Mesothelial cell of epicardium (in vitro differentiated cells): Measurements from ENCODE around the gene GTSF1L. TPM values are rescaled to one million over a fixed set of nuclear protein-coding genes. Genes with fewer than 3 reads are reported as not detected.

Source experiments
- DNase-seq, 2 experiments: peaks; one replicate each; pipeline ENCODE4 v3.0.0; 2021; ENCODE audit warnings: low spot score in 2 of 2; ENCODE audit not compliant: unreplicated experiment in 2 of 2
- H3K27ac Mint-ChIP-seq: 2 replicates; pipeline ENCODE4 v1.8.0; 2021; ENCODE audit warnings: mixed read lengths
- H3K27me3 Mint-ChIP-seq: 2 replicates; pipeline ENCODE4 v1.8.0; 2021; ENCODE audit warnings: low read depth, mixed read lengths
- H3K36me3 Mint-ChIP-seq: 2 replicates; pipeline ENCODE4 v1.8.0; 2021; ENCODE audit warnings: mixed read lengths
- H3K4me1 Mint-ChIP-seq: 2 replicates; pipeline ENCODE4 v1.8.0; 2021; ENCODE audit warnings: mixed read lengths
- H3K4me3 Mint-ChIP-seq: 2 replicates; pipeline ENCODE4 v1.8.0; 2021; ENCODE audit warnings: mild to moderate bottlenecking, moderate library complexity, mixed read lengths
- H3K9me3 Mint-ChIP-seq: 2 replicates; pipeline ENCODE4 v1.8.0; 2021; ENCODE audit warnings: mixed read lengths
- total RNA-seq: library from RNA; stranded (reverse); gene quantifications from 3 replicates; pipeline ENCODE4 v1.2.1, GENCODE V29; 2021
- TF ChIP-seq, protein P1 (sequence below): fragments of 200-600 bp; sonication (generic); IDR thresholded peaks from one replicate; pipeline ENCODE4 v1.5.0; 2021; ENCODE audit warnings: antibody characterized with exemption; ENCODE audit not compliant: unreplicated experiment

Gene GTSF1L
- total RNA-seq, 1 donor from 2014 or later: not detected

DNA sequence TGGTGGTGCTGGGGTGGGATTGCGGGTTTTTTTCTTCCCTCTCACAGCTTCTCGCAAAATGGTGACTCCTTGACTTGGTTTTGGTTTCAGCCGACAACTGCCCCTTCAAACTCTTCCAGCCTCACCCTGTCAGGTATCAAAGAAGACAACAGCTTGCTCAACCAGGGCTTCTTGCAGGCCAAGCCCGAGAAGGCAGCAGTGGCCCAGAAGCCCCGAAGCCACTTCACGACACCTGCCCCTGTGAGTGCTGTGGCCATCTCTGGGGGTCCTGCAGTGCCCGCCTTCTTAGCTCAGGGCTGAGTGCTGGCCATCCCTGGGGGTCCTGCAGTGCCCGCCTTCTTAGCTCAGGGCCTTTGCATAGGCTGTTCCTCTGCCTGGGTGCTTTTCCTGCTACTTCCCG lies 11.8 kb downstream of the GTSF1L start:
- no peak overlapping the region for H3K4me3 Mint-ChIP-seq
- no peak overlapping the region for H3K27ac Mint-ChIP-seq
- H3K36me3 Mint-ChIP-seq: peaks cover 3% of the 10 kb centered on the region
- no peaks in the 10 kb centered on the region for H3K4me1 Mint-ChIP-seq
- peaks cover 2% of the 10 kb centered on the region for H3K27me3 Mint-ChIP-seq
- no peak for DNase-seq
- no peaks in the 10 kb centered on the region for H3K9me3 Mint-ChIP-seq
- TF ChIP-seq, protein P1, sequence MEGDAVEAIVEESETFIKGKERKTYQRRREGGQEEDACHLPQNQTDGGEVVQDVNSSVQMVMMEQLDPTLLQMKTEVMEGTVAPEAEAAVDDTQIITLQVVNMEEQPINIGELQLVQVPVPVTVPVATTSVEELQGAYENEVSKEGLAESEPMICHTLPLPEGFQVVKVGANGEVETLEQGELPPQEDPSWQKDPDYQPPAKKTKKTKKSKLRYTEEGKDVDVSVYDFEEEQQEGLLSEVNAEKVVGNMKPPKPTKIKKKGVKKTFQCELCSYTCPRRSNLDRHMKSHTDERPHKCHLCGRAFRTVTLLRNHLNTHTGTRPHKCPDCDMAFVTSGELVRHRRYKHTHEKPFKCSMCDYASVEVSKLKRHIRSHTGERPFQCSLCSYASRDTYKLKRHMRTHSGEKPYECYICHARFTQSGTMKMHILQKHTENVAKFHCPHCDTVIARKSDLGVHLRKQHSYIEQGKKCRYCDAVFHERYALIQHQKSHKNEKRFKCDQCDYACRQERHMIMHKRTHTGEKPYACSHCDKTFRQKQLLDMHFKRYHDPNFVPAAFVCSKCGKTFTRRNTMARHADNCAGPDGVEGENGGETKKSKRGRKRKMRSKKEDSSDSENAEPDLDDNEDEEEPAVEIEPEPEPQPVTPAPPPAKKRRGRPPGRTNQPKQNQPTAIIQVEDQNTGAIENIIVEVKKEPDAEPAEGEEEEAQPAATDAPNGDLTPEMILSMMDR: no peak

DNA sequence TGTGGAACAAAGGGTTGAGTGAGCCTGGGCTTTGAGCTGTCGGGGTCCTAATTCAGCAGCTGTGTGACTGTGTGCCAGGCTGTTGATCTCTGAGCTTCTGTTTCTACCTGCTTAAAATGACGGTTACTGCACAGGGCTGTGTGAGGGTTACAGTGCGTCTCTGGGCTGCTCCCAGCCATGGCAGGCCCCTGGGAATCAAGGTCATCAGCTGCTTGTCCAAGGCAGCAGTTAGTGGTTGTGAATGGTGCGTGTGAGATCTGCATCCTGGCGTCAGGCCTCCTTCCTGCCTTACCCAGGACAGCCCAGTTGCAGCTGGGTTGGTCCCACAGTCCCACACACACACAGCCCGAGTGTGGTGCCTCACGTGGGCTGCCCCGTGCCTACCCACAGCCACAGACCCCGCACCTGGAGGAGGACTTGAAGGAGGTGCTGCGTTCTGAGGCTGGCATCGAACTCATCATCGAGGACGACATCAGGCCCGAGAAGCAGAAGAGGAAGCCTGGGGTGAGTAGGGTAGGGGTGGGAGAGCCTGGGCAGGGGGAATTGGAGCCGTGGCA lies 15.6 kb downstream of the GTSF1L start:
- H3K9me3 Mint-ChIP-seq: no peaks in the 10 kb centered on the region
- TF ChIP-seq, protein P1: no peak
- H3K4me3 Mint-ChIP-seq: no peak overlapping the region
- no peaks in the 10 kb centered on the region for H3K27me3 Mint-ChIP-seq
- H3K4me1 Mint-ChIP-seq: no peaks in the 10 kb centered on the region
- no peak for DNase-seq
- H3K36me3 Mint-ChIP-seq: peaks cover 1% of the 10 kb centered on the region
- no peak overlapping the region for H3K27ac Mint-ChIP-seq

DNA sequence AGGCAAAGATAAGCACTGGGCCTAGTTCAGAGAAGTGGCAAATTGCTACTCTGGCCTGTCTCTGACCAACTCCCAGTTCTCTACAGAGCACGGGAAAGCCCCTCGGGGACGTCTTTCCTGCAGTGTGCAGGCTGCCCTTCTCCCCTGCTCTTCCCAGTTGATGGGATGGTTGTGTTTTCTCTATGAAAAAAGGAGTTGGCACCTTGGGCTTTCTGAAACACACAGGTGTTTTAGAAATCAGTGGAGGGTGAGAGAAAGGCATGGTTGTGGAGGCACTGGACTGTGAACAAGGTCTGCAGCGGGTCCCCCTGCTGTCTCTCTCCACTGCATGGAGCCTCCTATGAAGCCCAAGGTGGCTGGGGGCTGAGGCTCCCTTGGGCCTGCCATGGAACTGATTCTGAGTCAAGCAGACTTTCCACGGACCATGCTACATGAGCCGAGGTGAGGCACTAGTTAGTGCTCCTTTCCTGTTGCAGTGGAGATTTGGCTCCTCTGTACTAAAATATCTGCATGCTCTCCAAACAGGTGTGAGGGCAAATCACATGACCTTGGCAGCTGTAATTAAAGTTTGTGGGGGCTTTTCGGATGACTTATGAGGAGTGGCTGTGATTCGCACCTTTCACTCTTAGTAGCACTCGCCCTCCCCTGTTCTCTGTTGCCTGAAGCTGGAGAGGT lies 16.3 kb downstream of the GTSF1L start:
- Mint-ChIP-seq H3K4me1 (no peaks in the 10 kb centered on the region), H3K4me3 (no peak overlapping the region), H3K27me3 (no peaks in the 10 kb centered on the region), H3K36me3 (peaks cover 5% of the 10 kb centered on the region), H3K9me3 (no peaks in the 10 kb centered on the region), H3K27ac (no peak overlapping the region)
- TF ChIP-seq, protein P1: no peak
- DNase-seq: no peak

DNA sequence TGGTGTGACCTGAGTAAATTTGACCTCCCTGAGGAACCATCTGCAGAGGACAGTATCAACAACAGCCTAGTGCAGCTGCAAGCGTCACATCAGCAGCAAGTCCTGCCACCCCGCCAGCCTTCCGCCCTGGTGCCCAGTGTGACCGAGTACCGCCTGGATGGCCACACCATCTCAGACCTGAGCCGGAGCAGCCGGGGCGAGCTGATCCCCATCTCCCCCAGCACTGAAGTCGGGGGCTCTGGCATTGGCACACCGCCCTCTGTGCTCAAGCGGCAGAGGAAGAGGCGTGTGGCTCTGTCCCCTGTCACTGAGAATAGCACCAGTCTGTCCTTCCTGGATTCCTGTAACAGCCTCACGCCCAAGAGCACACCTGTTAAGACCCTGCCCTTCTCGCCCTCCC lies 24.3 kb downstream of the GTSF1L start:
- H3K27me3 Mint-ChIP-seq: no peaks in the 10 kb centered on the region
- no peaks in the 10 kb centered on the region for H3K9me3 Mint-ChIP-seq
- no peak overlapping the region for H3K4me3 Mint-ChIP-seq
- no peak overlapping the region for H3K27ac Mint-ChIP-seq
- TF ChIP-seq, protein P1: no peak
- no peaks in the 10 kb centered on the region for H3K4me1 Mint-ChIP-seq
- H3K36me3 Mint-ChIP-seq: peaks cover 5% of the 10 kb centered on the region
- no peak for DNase-seq

DNA sequence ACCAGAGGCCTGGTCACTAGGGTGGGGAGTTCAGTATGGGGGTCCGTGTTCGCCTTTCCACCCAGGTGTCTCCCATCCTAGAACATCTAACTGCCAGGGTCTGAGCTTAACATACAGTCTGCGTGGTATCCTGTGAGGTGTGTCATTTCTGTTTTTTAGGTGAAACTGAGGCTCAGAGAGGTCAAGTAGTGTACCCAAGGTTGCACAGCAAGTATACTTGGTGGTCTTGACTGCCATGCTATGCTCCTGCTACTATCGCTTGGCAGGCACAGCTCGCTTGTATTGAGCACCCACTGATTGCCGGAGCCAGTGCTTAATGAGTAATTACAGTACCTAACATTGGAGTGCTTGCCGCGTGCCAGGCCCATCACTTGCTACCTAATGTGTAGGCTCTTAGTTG lies 26.2 kb downstream of the GTSF1L start:
- Mint-ChIP-seq H3K36me3 (peaks cover 1% of the 10 kb centered on the region), H3K4me1 (no peaks in the 10 kb centered on the region), H3K9me3 (no peaks in the 10 kb centered on the region), H3K27ac (no peak overlapping the region), H3K4me3 (no peak overlapping the region), H3K27me3 (no peaks in the 10 kb centered on the region)
- TF ChIP-seq, protein P1: no peak
- DNase-seq: no peak
